ENCODE measurements around the gene NRSN2.

GRCh38 chr20:389220-389619, 42.3 kb downstream of the NRSN2 start:
- TF ChIP-seq EZH2 (IDR thresholded peaks at IDR 0.05) (no peak), POLR2AphosphoS5 (IDR thresholded peaks at IDR 0.05; ENCODE audit: borderline replicate concordance, low read depth, low read length) (no peak), FOXP2 (optimal IDR thresholded peaks at IDR 0.05; ENCODE audit: control extremely low read depth, extremely low read length, insufficient read depth) (no peak)
